Kidney epithelial cell (primary cell): ENCODE data around the gene BRAT1. TPM values are rescaled to one million over a fixed set of nuclear protein-coding genes. Genes with fewer than 3 reads are reported as not detected.

Experiments used
- DNase-seq: peaks from one replicate; pipeline ENCODE4 v3.0.0-alpha.2; 2010; ENCODE audit warnings: low read depth
- H3K27me3 ChIP-seq: 2 replicates; pipeline ENCODE4 v1.6.0; 2011; ENCODE audit warnings: low read length; ENCODE audit not compliant: control insufficient read depth, insufficient read depth
- H3K36me3 ChIP-seq: 2 replicates; pipeline ENCODE4 v1.5.1; 2011; ENCODE audit warnings: low read length; ENCODE audit not compliant: control insufficient read depth, insufficient read depth
- H3K4me3 ChIP-seq: 2 replicates; pipeline ENCODE4 v1.5.1; 2011; ENCODE audit warnings: low read depth, mild to moderate bottlenecking, control low read depth, low read length
- CTCF ChIP-seq: IDR thresholded peaks from 2 replicates; pipeline ENCODE4 v1.5.1; 2011; ENCODE audit warnings: mild to moderate bottlenecking, moderate library complexity, low read length, control low read depth, inconsistent platforms; ENCODE audit not compliant: insufficient read depth, poor library complexity, severe bottlenecking
- total RNA-seq: library from RNA; depleted of rRNA; stranded (reverse); fragments of >200 nt; gene quantifications from 2 replicates; pipeline ENCODE4 v1.2.3, GENCODE V29; 2015

Gene BRAT1
- total RNA-seq, 1 donor from 2014 or later, result 40.1 TPM

GRCh38 chr7:2495418-2496299, 59.7 kb downstream of the BRAT1 start:
- H3K4me3 ChIP-seq, result no peak overlapping the region
- peaks cover 40% of the 10 kb centered on the region for H3K27me3 ChIP-seq
- no peak for TF ChIP-seq CTCF
- DNase-seq, result no peak
- H3K36me3 ChIP-seq, result no peaks in the 10 kb centered on the region

GRCh38 chr7:2494191-2495130, 60.9 kb downstream of the BRAT1 start:
- H3K36me3 ChIP-seq, result no peaks in the 10 kb centered on the region
- TF ChIP-seq CTCF, result no peak
- no peak for DNase-seq
- H3K4me3 ChIP-seq, result no peak overlapping the region
- H3K27me3 ChIP-seq, result peaks cover 40% of the 10 kb centered on the region

- TF ChIP-seq CTCF, result no peak
- H3K36me3 ChIP-seq, result no peaks in the 10 kb centered on the region
- DNase-seq, result no peak
- peaks cover 37% of the 10 kb centered on the region for H3K27me3 ChIP-seq
- no peak overlapping the region for H3K4me3 ChIP-seq
These were observed 61.8 kb downstream of the BRAT1 start for GRCh38 chr7:2493205-2494164.

GRCh38 chr7:2492038-2492437, 63.3 kb downstream of the BRAT1 start:
- Histone ChIP-seq H3K36me3 (no peaks in the 10 kb centered on the region), H3K4me3 (no peak overlapping the region), H3K27me3 (peaks cover 25% of the 10 kb centered on the region)
- TF ChIP-seq CTCF, result no peak
- no peak for DNase-seq

- H3K36me3 ChIP-seq, result no peaks in the 10 kb centered on the region
- DNase-seq, result no peak
- no peak for TF ChIP-seq CTCF
- no peak overlapping the region for H3K4me3 ChIP-seq
- peaks cover 14% of the 10 kb centered on the region for H3K27me3 ChIP-seq
These were observed 65.1 kb downstream of the BRAT1 start for GRCh38 chr7:2490181-2490651.
